Middle frontal gyrus (tissue), 1 donor: ENCODE measurements around the gene SLFN12L.
"Not testable (repeated sequence)": the region's sequence is repeated elsewhere in the genome, so short reads cannot be mapped to it uniquely, and the experiment has no call there.

Experiments used
- DNase-seq: peaks from one replicate; pipeline ENCODE4 v3.0.0-alpha.2; 2015; ENCODE audit warnings: low spot score; ENCODE audit errors: extremely low spot score

The SLFN12L gene

GRCh38 chr17:35496451-35497290 lies 40.8 kb downstream of the SLFN12L start:
- no peak for DNase-seq

- no peak for DNase-seq
These were observed 44.4 kb downstream of the SLFN12L start for GRCh38 chr17:35493040-35493439.

- DNase-seq, result no peak
These were observed 46.1 kb downstream of the SLFN12L start for GRCh38 chr17:35491417-35491816.

- DNase-seq, result no peak
These were observed 47.5 kb downstream of the SLFN12L start for GRCh38 chr17:35489944-35490343.

- DNase-seq, result no peak
These were observed 48.5 kb downstream of the SLFN12L start for GRCh38 chr17:35488991-35489390.

- no peak for DNase-seq
These were observed 50.4 kb downstream of the SLFN12L start for GRCh38 chr17:35486920-35487732.

GRCh38 chr17:35479271-35479670 lies 58.2 kb downstream of the SLFN12L start:
- no peak for DNase-seq

- no peak for DNase-seq
These were observed 60.2 kb downstream of the SLFN12L start for GRCh38 chr17:35477248-35477647.

- no peak for DNase-seq
These were observed 61.1 kb downstream of the SLFN12L start for GRCh38 chr17:35476283-35476820.

- no peak for DNase-seq
These were observed 69.0 kb downstream of the SLFN12L start for GRCh38 chr17:35468475-35468874.

- DNase-seq, result no peak
These were observed 69.7 kb downstream of the SLFN12L start for GRCh38 chr17:35467824-35468223.

GRCh38 chr17:35460354-35460851 lies 77.1 kb downstream of the SLFN12L start:
- DNase-seq, result no peak

- DNase-seq, result not testable (repeated sequence)
These were observed 83.4 kb downstream of the SLFN12L start for GRCh38 chr17:35454035-35454434.

GRCh38 chr17:35453171-35453570 lies 84.3 kb downstream of the SLFN12L start:
- DNase-seq, result no peak

GRCh38 chr17:35449371-35449931 lies 88.0 kb downstream of the SLFN12L start:
- DNase-seq, result no peak

- DNase-seq, result no peak
These were observed 88.6 kb downstream of the SLFN12L start for GRCh38 chr17:35448899-35449227.

GRCh38 chr17:35448214-35448898 lies 89.1 kb downstream of the SLFN12L start, which contains the start of gene SLFN13:
SLFN13 (minus strand) TSS chr17:35448766; CDS start chr17:35445680, 3,086 bp downstream.
- DNase-seq, result no peak

- DNase-seq, result no peak
These were observed 90.0 kb downstream of the SLFN12L start for GRCh38 chr17:35447499-35447898.

- no peak for DNase-seq
These were observed 99.0 kb downstream of the SLFN12L start for GRCh38 chr17:35438433-35438832.

- no peak for DNase-seq
These were observed 104.2 kb downstream of the SLFN12L start for GRCh38 chr17:35433075-35433894.
